Neutrophil (primary cell): ENCODE results near the gene C20orf204.

Source experiments
- H3K27ac ChIP-seq: fragments of 200-600 bp; sonication (generic); 2 replicates; pipeline ENCODE4 v1.5.1; 2016; ENCODE audit warnings: mild to moderate bottlenecking, moderate library complexity
- H3K27me3 ChIP-seq: fragments of 200-600 bp; sonication (generic); 2 replicates; pipeline ENCODE4 v1.6.0; 2016; ENCODE audit warnings: mild to moderate bottlenecking
- H3K36me3 ChIP-seq: fragments of 200-600 bp; sonication (generic); 2 replicates; pipeline ENCODE4 v1.5.1; 2017
- H3K4me1 ChIP-seq, 2 experiments: fragments of 200-600 bp in 1 of 2; sonication (generic) in 1 of 2; 1 replicate in 1 of 2; 2 replicates in 1 of 2; pipeline versions ENCODE4 v1.5.1 to v1.6.1; 2013 to 2016; ENCODE audit warnings: low read depth in 1 of 2, low read length in 1 of 2, mild to moderate bottlenecking in 1 of 2, moderate library complexity in 1 of 2; ENCODE audit not compliant: control insufficient read depth in 1 of 2, insufficient read depth in 1 of 2
- H3K4me3 ChIP-seq, 2 experiments: fragments of 200-600 bp in 1 of 2; sonication (generic) in 1 of 2; 1 replicate in 1 of 2; 2 replicates in 1 of 2; pipeline ENCODE4 v1.5.1; 2013 to 2016; ENCODE audit warnings: low read depth in 1 of 2, low read length in 1 of 2, mild to moderate bottlenecking in 1 of 2, moderate library complexity in 1 of 2
- H3K9me3 ChIP-seq: fragments of 200-600 bp; sonication (generic); 2 replicates; pipeline ENCODE4 v1.5.1; 2016
- CTCF ChIP-seq: fragments of 200-600 bp; sonication (generic); IDR thresholded peaks from 2 replicates; pipeline ENCODE4 v1.5.1; 2016; ENCODE audit warnings: antibody characterized with exemption

The C20orf204 gene

GRCh38 chr20:64031822-64032314, 4.1 kb upstream of the C20orf204 start:
- H3K36me3 ChIP-seq, result peaks cover 89% of the 10 kb centered on the region
- TF ChIP-seq CTCF, result no peak
- no peak overlapping the region for H3K27ac ChIP-seq
- H3K4me1 ChIP-seq, result no peaks in the 10 kb centered on the region
- H3K9me3 ChIP-seq, result no peaks in the 10 kb centered on the region
- H3K4me3 ChIP-seq, result no peak overlapping the region
- peaks cover 13% of the 10 kb centered on the region for H3K27me3 ChIP-seq

- Histone ChIP-seq H3K4me1 (peaks cover 0 to 7% of the 10 kb centered on the region in 2 experiments), H3K36me3 (peaks cover 78% of the 10 kb centered on the region), H3K9me3 (no peaks in the 10 kb centered on the region), H3K4me3 (no peak overlapping the region), H3K27me3 (peaks cover 24% of the 10 kb centered on the region), H3K27ac (no peak overlapping the region)
- TF ChIP-seq CTCF, result no peak
These were observed 3.0 kb upstream of the C20orf204 start for GRCh38 chr20:64032706-64033624.

- H3K4me1 ChIP-seq, result peaks cover 5 to 16% of the 10 kb centered on the region in 2 experiments
- peaks cover 67% of the 10 kb centered on the region for H3K36me3 ChIP-seq
These were observed 1.9 kb upstream of the C20orf204 start for GRCh38 chr20:64033981-64034493.

GRCh38 chr20:64035066-64035932, 683 bp upstream of the C20orf204 start:
- Histone ChIP-seq H3K36me3 (peaks cover 54% of the 10 kb centered on the region), H3K4me1 (peaks cover 10 to 22% of the 10 kb centered on the region in 2 experiments), H3K4me3 (no peak overlapping the region), H3K9me3 (no peaks in the 10 kb centered on the region), H3K27ac (no peak overlapping the region), H3K27me3 (peaks cover 47% of the 10 kb centered on the region)
- no peak for TF ChIP-seq CTCF

More at GRCh38 chr20:64033981-64034493, 1.9 kb upstream of the C20orf204 start:
- Histone ChIP-seq H3K9me3 (no peaks in the 10 kb centered on the region), H3K27me3 (peaks cover 34% of the 10 kb centered on the region), H3K27ac (no peak overlapping the region), H3K4me3 (no peak overlapping the region)
- TF ChIP-seq CTCF, result no peak
